Mesothelial cell of epicardium (in vitro differentiated cells): Measurements from ENCODE around the gene IL2RA. TPM values are rescaled to one million over a fixed set of nuclear protein-coding genes. Genes with fewer than 3 reads are reported as not detected.

Source experiments
- DNase-seq, 2 experiments: peaks; one replicate each; pipeline ENCODE4 v3.0.0; 2021; ENCODE audit warnings: low spot score in 2 of 2; ENCODE audit not compliant: unreplicated experiment in 2 of 2
- H3K27ac Mint-ChIP-seq: 2 replicates; pipeline ENCODE4 v1.8.0; 2021; ENCODE audit warnings: mixed read lengths
- H3K27me3 Mint-ChIP-seq: 2 replicates; pipeline ENCODE4 v1.8.0; 2021; ENCODE audit warnings: low read depth, mixed read lengths
- H3K36me3 Mint-ChIP-seq: 2 replicates; pipeline ENCODE4 v1.8.0; 2021; ENCODE audit warnings: mixed read lengths
- H3K4me1 Mint-ChIP-seq: 2 replicates; pipeline ENCODE4 v1.8.0; 2021; ENCODE audit warnings: mixed read lengths
- H3K4me3 Mint-ChIP-seq: 2 replicates; pipeline ENCODE4 v1.8.0; 2021; ENCODE audit warnings: mild to moderate bottlenecking, moderate library complexity, mixed read lengths
- H3K9me3 Mint-ChIP-seq: 2 replicates; pipeline ENCODE4 v1.8.0; 2021; ENCODE audit warnings: mixed read lengths
- total RNA-seq: library from RNA; stranded (reverse); gene quantifications from 3 replicates; pipeline ENCODE4 v1.2.1, GENCODE V29; 2021
- TF ChIP-seq, protein P1 (sequence below): fragments of 200-600 bp; sonication (generic); IDR thresholded peaks from one replicate; pipeline ENCODE4 v1.5.0; 2021; ENCODE audit warnings: antibody characterized with exemption; ENCODE audit not compliant: unreplicated experiment

Gene IL2RA
- total RNA-seq, 1 donor from 2014 or later: not detected

GRCh38 chr10:6017781-6018354 lies 44.3 kb downstream of the IL2RA start:
- no peak overlapping the region for H3K27ac Mint-ChIP-seq
- no peaks in the 10 kb centered on the region for H3K36me3 Mint-ChIP-seq
- DNase-seq: no peak
- peaks cover 4% of the 10 kb centered on the region for H3K9me3 Mint-ChIP-seq
- H3K4me1 Mint-ChIP-seq: no peaks in the 10 kb centered on the region
- H3K4me3 Mint-ChIP-seq: no peak overlapping the region
- TF ChIP-seq, protein P1, sequence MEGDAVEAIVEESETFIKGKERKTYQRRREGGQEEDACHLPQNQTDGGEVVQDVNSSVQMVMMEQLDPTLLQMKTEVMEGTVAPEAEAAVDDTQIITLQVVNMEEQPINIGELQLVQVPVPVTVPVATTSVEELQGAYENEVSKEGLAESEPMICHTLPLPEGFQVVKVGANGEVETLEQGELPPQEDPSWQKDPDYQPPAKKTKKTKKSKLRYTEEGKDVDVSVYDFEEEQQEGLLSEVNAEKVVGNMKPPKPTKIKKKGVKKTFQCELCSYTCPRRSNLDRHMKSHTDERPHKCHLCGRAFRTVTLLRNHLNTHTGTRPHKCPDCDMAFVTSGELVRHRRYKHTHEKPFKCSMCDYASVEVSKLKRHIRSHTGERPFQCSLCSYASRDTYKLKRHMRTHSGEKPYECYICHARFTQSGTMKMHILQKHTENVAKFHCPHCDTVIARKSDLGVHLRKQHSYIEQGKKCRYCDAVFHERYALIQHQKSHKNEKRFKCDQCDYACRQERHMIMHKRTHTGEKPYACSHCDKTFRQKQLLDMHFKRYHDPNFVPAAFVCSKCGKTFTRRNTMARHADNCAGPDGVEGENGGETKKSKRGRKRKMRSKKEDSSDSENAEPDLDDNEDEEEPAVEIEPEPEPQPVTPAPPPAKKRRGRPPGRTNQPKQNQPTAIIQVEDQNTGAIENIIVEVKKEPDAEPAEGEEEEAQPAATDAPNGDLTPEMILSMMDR: no peak
- H3K27me3 Mint-ChIP-seq: peaks cover 23% of the 10 kb centered on the region

- DNase-seq: no peak
- H3K27ac Mint-ChIP-seq: no peak overlapping the region
- no peaks in the 10 kb centered on the region for H3K36me3 Mint-ChIP-seq
- peaks cover 7% of the 10 kb centered on the region for H3K27me3 Mint-ChIP-seq
- no peak overlapping the region for H3K4me3 Mint-ChIP-seq
- no peaks in the 10 kb centered on the region for H3K4me1 Mint-ChIP-seq
- TF ChIP-seq, protein P1: peak; percentile 56
- H3K9me3 Mint-ChIP-seq: peaks cover 4% of the 10 kb centered on the region
Observed at GRCh38 chr10:6014241-6014761, 47.9 kb downstream of the IL2RA start.

DNA sequence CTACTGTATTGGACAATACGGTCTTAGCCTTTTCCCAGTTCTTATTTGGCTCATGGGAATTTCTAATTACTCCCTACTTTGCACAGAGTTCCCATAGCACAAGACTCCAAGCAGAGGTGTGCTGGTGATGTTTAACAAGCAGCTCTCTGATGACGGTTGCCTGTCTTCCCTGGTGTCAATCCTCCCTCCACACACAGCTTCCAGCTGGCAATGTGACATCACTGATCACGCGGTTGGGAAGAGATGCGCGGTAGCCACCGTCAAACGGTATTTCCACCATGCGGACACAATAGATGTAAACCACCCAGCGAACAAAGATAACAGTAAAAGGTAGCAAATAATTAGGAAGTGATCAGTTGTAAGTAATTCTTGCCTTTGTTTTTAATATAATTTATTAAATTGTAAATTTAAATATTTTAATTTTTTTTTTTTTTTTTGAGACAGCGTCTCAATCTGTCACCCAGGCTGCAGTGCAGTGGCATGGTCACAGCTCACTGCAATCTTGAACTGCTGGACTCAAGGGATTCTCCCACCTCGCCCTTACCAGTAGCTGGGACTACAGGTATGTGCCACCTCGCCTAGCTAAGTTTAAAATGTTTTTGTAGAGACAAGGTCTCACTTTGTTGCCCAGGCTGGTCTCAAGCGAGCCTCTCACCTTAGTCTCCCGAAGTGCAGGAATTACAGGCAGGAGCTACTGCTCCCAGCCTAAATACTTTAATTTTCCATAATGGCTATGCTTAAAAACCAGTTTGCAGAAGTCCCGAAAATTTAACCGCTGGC lies 48.6 kb downstream of the IL2RA start:
- H3K4me1 Mint-ChIP-seq: no peaks in the 10 kb centered on the region
- H3K36me3 Mint-ChIP-seq: no peaks in the 10 kb centered on the region
- TF ChIP-seq, protein P1: no peak
- no peak for DNase-seq
- peaks cover 6% of the 10 kb centered on the region for H3K27me3 Mint-ChIP-seq
- H3K4me3 Mint-ChIP-seq: no peak overlapping the region
- peaks cover 3% of the 10 kb centered on the region for H3K9me3 Mint-ChIP-seq
- H3K27ac Mint-ChIP-seq: no peak overlapping the region

DNA sequence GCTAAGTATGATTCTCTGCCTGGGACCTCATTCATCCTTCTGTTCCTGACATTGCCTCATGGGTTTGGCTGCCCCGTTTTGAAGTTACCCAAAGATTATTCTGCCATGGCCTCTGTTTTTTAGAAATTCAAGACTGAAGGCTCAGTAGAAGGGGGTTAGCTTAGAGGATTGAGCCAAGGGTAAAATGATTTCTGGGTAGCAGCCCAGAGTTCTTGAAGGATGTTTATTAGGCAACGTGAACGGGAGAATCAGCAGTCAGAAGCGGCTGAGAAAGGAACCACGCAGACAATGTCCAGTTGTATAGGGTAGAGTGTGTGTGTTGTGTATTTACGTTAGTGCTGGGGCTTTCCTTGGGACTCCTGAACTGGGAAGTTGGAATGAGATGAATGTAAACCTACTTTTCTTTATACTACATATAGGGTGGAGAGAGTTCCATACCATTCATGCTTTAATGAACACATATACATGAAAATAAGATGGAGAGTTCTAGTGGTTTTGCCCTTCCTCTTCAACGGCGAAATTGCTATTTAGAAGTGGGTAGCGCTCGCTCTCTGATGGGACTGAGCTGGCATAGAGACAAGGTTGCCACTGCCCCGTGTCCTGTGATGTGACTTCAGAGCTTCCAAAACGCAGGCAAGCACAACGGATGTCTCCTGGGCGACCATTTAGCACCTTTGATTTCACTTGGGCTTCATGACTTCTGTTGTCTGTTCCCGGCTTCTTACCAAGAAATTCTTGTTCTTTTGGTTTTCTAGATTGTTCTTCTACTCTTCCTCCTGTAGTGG lies 49.9 kb downstream of the IL2RA start:
- no peak for DNase-seq
- no peaks in the 10 kb centered on the region for H3K36me3 Mint-ChIP-seq
- H3K9me3 Mint-ChIP-seq: peaks cover 11% of the 10 kb centered on the region
- no peak overlapping the region for H3K4me3 Mint-ChIP-seq
- TF ChIP-seq, protein P1: no peak
- no peaks in the 10 kb centered on the region for H3K4me1 Mint-ChIP-seq
- peaks cover 6% of the 10 kb centered on the region for H3K27me3 Mint-ChIP-seq
- H3K27ac Mint-ChIP-seq: no peak overlapping the region

DNA sequence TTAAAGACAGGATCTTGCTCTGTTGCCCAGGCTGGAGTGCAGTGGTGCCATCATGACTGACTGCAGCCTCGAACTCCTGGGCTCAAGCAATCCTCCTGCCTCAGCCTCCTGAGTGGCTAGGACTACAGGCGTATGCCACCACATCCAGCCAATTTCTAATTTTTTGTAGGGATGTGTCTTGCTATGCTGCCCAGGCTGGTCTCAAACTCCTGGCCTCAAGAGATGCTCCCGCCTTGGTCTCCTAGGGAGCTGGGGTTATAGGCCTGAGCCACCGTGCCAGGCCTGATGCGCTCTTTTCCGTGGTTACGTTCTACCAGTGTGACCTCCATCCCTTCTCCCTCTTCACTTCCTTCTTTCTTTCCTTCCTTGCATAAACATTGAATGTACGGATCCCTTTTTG lies 50.6 kb downstream of the IL2RA start:
- Mint-ChIP-seq H3K4me3 (no peak overlapping the region), H3K9me3 (peaks cover 19% of the 10 kb centered on the region), H3K27ac (no peak overlapping the region), H3K4me1 (no peaks in the 10 kb centered on the region), H3K36me3 (no peaks in the 10 kb centered on the region), H3K27me3 (peaks cover 9% of the 10 kb centered on the region)
- no peak for DNase-seq
- TF ChIP-seq, protein P1: no peak
